ENCODE results near the gene CX3CR1.

CX3CR1 gene

DNA sequence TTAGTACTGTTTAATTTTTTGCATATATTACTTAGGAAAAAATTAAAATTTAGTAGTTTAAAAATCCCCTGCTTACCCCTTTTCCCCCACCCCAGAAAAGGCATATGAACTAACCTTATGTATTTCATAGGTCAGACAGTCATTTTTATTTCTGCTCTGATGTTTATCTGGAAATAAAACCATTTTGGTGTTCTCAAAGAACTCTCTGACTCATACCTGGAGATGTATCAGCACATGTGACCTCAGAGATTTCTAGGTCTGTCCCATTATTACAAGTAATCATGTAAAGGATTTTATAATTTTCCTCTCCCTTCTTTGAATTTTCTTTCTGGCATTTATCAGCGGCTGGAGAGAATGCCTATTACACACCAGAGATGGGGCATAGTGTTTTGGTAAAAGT lies 35.6 kb upstream of the CX3CR1 start:
- H3K4me3 ChIP-seq (ENCODE audit: low read depth, low read length): no peak overlapping the region
- ChIA-PET CTCF (interaction anchor here (1.9 kb wide), 1 partner anchor 23 kb away, joined by 4 read pairs; no protein-coding TSS in a partner anchor), POLR2A (no interaction called here)
- H3K27ac ChIP-seq (ENCODE audit: extremely low read depth, low read depth, low read length): no peak overlapping the region
- H3K36me3 ChIP-seq (ENCODE audit: control insufficient read depth in 2 of 2, insufficient read depth in 1 of 2, low read length in 2 of 2): no peaks in the 10 kb centered on the region
- no peaks in the 10 kb centered on the region for H3K9me3 ChIP-seq (ENCODE audit: control insufficient read depth, insufficient read depth, low read depth, low read length)
- TF ChIP-seq, protein P1, sequence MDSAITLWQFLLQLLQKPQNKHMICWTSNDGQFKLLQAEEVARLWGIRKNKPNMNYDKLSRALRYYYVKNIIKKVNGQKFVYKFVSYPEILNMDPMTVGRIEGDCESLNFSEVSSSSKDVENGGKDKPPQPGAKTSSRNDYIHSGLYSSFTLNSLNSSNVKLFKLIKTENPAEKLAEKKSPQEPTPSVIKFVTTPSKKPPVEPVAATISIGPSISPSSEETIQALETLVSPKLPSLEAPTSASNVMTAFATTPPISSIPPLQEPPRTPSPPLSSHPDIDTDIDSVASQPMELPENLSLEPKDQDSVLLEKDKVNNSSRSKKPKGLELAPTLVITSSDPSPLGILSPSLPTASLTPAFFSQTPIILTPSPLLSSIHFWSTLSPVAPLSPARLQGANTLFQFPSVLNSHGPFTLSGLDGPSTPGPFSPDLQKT (IDR thresholded peaks at IDR 0.05; ENCODE audit: borderline replicate concordance, low read depth, low read length): no peak
- TF ChIP-seq TCF7L2 (IDR thresholded peaks at IDR 0.05; ENCODE audit: borderline replicate concordance, low read depth, low read length) (no peak), ZNF184 (tag by site-specific recombination; IDR thresholded peaks at IDR 0.05) (no peak), ZNF514 (tag by site-specific recombination; IDR thresholded peaks at IDR 0.05) (no peak), ZNF548 (tag by site-specific recombination; IDR thresholded peaks at IDR 0.05) (no peak), ZNF157 (tag by site-specific recombination; IDR thresholded peaks at IDR 0.05) (no peak), ZNF2 (tag by site-specific recombination; IDR thresholded peaks at IDR 0.05) (no peak)
- TF ChIP-seq, protein P2, sequence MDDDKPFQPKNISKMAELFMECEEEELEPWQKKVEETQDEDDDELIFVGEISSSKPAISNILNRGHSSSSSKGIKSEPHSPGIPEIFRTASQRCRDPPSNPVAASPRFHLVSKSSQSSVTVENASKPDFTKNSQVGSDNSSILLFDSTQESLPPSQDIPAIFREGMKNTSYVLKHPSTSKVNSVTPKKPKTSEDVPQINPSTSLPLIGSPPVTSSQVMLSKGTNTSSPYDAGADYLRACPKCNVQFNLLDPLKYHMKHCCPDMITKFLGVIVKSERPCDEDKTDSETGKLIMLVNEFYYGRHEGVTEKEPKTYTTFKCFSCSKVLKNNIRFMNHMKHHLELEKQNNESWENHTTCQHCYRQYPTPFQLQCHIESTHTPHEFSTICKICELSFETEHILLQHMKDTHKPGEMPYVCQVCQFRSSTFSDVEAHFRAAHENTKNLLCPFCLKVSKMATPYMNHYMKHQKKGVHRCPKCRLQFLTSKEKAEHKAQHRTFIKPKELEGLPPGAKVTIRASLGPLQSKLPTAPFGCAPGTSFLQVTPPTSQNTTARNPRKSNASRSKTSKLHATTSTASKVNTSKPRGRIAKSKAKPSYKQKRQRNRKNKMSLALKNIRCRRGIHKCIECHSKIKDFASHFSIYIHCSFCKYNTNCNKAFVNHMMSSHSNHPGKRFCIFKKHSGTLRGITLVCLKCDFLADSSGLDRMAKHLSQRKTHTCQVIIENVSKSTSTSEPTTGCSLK (tag by site-specific recombination; IDR thresholded peaks at IDR 0.05): no peak
- no peaks in the 10 kb centered on the region for H3K4me1 ChIP-seq (ENCODE audit: control insufficient read depth, insufficient read depth, low read length)

DNA sequence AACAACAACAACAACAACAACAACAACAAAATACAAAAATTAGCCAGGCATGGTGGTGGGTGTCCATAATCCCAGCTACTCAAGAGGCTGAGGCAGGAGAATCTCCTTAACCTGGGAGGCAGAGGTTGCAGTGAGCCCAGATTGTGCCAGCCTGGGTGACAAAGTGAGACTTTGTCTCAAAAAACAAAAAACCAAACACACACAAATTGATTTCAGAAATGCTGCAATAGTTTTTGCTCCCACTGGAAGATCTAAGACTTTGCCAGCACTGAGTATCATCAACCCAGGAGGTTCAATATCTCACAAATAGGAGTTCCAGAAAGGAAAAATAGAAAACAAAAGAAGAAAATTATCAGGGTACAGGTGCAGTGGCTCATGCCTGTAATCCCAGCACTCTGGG lies 33.5 kb upstream of the CX3CR1 start:
- TF ChIP-seq, protein P3, sequence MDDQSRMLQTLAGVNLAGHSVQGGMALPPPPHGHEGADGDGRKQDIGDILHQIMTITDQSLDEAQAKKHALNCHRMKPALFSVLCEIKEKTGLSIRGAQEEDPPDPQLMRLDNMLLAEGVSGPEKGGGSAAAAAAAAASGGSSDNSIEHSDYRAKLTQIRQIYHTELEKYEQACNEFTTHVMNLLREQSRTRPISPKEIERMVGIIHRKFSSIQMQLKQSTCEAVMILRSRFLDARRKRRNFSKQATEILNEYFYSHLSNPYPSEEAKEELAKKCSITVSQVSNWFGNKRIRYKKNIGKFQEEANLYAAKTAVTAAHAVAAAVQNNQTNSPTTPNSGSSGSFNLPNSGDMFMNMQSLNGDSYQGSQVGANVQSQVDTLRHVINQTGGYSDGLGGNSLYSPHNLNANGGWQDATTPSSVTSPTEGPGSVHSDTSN (CRISPR knock-in tag; IDR thresholded peaks at IDR 0.05): no peak
- TF ChIP-seq ZNF544 (tag by site-specific recombination; IDR thresholded peaks at IDR 0.05): no peak
- TF ChIP-seq ZNF16 (tag by site-specific recombination; IDR thresholded peaks at IDR 0.05; ENCODE audit: low read depth): no peak
- TF ChIP-seq ZNF600 (tag by site-specific recombination; IDR thresholded peaks at IDR 0.05): no peak
- TF ChIP-seq ZNF768 (tag by site-specific recombination; IDR thresholded peaks at IDR 0.05): no peak
- TF ChIP-seq MYNN (tag by site-specific recombination; IDR thresholded peaks at IDR 0.05; ENCODE audit: borderline replicate concordance): no peak
- TF ChIP-seq ZNF140 (tag by site-specific recombination; IDR thresholded peaks at IDR 0.05): no peak
- TF ChIP-seq, protein P4, sequence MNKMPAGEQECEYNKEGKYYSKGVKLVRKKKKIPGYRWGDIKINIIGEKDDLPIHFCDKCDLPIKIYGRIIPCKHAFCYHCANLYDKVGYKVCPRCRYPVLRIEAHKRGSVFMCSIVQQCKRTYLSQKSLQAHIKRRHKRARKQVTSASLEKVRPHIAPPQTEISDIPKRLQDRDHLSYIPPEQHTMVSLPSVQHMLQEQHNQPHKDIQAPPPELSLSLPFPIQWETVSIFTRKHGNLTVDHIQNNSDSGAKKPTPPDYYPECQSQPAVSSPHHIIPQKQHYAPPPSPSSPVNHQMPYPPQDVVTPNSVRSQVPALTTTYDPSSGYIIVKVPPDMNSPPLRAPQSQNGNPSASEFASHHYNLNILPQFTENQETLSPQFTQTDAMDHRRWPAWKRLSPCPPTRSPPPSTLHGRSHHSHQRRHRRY (tag by site-specific recombination; IDR thresholded peaks at IDR 0.05): no peak
- TF ChIP-seq ZNF558 (tag by site-specific recombination; IDR thresholded peaks at IDR 0.05): no peak
- TF ChIP-seq ZNF133 (tag by site-specific recombination; IDR thresholded peaks at IDR 0.05): no peak
- ChIA-PET POLR2A (no interaction called here), CTCF (no interaction called here)

DNA sequence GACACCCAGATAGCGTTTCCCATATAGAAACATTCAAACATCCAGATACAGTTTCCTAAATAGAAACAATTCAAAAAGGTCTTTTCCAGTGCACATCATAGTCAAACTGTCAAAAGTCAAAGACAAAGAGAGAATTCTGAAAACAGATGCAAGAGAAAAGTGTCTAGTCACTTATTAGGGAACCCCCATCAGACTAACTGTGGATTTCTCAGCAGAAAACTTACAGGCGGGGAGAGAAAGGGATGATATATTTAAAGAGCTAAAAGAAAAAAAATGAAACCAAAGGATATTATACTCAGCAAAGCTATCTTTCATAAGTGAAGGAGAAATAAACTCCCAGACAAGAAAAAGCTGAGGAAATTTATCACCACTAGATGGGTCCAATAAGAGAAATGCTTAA lies 22.3 kb upstream of the CX3CR1 start:
- Histone ChIP-seq H3K27ac (ENCODE audit: extremely low read depth, low read depth, low read length) (no peak overlapping the region), H3K36me3 (ENCODE audit: control insufficient read depth in 2 of 2, insufficient read depth in 1 of 2, low read length in 2 of 2) (no peaks in the 10 kb centered on the region), H3K4me1 (ENCODE audit: control insufficient read depth, insufficient read depth, low read length) (no peaks in the 10 kb centered on the region), H3K4me3 (ENCODE audit: low read depth, low read length) (no peak overlapping the region), H3K9me3 (ENCODE audit: control insufficient read depth, insufficient read depth, low read depth, low read length) (no peaks in the 10 kb centered on the region)
- ChIA-PET POLR2A (no interaction called here), CTCF (interaction anchor here (1.2 to 1.6 kb wide), 2 partner anchors 11 to 112 kb away, joined by 3 to 4 read pairs; no protein-coding TSS in a partner anchor)
- peak; percentile 55 for TF ChIP-seq SETDB1 (IDR thresholded peaks at IDR 0.05; ENCODE audit: insufficient read length, low read length)
- TF ChIP-seq ZNF791 (tag by site-specific recombination; IDR thresholded peaks at IDR 0.05): peak; percentile 87
- no peak for TF ChIP-seq ZNF140 (tag by site-specific recombination; IDR thresholded peaks at IDR 0.05)
- TF ChIP-seq ZBTB17 (tag by site-specific recombination; IDR thresholded peaks at IDR 0.05): no peak
- no peak for TF ChIP-seq ZNF292 (tag by site-specific recombination; IDR thresholded peaks at IDR 0.05; ENCODE audit: borderline replicate concordance, low read depth)
- no peak for TF ChIP-seq ZNF747 (tag by site-specific recombination; IDR thresholded peaks at IDR 0.05)
- TF ChIP-seq, protein P3 (CRISPR knock-in tag; IDR thresholded peaks at IDR 0.05): no peak

More for the DNA sequence above, 33.5 kb upstream of the CX3CR1 start:
- no peak overlapping the region for H3K27ac ChIP-seq (ENCODE audit: extremely low read depth, low read depth, low read length)
- H3K9me3 ChIP-seq (ENCODE audit: control insufficient read depth, insufficient read depth, low read depth, low read length): no peaks in the 10 kb centered on the region
- H3K36me3 ChIP-seq (ENCODE audit: control insufficient read depth in 2 of 2, insufficient read depth in 1 of 2, low read length in 2 of 2): no peaks in the 10 kb centered on the region
- no peak overlapping the region for H3K4me3 ChIP-seq (ENCODE audit: low read depth, low read length)
- H3K4me1 ChIP-seq (ENCODE audit: control insufficient read depth, insufficient read depth, low read length): no peaks in the 10 kb centered on the region
